Measurements from ENCODE around the gene TSC2.
"Not testable (repeated sequence)": the region's sequence is repeated elsewhere in the genome, so short reads cannot be mapped to it uniquely, and the experiment has no call there.

DNA sequence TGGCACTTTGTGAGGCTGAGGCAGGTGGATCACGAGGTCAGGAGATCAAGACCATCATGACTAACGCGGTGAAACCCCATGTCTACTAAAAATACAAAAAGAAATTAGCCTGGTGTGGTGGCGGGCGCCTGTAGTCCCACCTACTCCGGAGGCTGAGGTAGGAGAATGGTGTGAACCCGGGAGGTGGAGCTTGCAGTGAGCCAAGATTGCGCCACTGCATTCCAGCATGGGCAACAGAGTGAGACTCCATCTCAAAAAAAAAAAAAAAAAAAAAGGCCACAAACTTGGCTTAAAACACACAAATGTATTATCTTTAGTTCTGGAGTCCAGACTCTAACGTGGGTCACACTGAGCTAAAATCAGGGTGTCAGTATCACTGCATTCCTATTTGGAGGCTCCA lies 36.1 kb upstream of the TSC2 start:
- not testable (repeated sequence) for TF ChIP-seq POLR2A (IDR thresholded peaks at IDR 0.05)
- TF ChIP-seq, protein P1, sequence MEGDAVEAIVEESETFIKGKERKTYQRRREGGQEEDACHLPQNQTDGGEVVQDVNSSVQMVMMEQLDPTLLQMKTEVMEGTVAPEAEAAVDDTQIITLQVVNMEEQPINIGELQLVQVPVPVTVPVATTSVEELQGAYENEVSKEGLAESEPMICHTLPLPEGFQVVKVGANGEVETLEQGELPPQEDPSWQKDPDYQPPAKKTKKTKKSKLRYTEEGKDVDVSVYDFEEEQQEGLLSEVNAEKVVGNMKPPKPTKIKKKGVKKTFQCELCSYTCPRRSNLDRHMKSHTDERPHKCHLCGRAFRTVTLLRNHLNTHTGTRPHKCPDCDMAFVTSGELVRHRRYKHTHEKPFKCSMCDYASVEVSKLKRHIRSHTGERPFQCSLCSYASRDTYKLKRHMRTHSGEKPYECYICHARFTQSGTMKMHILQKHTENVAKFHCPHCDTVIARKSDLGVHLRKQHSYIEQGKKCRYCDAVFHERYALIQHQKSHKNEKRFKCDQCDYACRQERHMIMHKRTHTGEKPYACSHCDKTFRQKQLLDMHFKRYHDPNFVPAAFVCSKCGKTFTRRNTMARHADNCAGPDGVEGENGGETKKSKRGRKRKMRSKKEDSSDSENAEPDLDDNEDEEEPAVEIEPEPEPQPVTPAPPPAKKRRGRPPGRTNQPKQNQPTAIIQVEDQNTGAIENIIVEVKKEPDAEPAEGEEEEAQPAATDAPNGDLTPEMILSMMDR (IDR thresholded peaks at IDR 0.05) = not testable (repeated sequence)
